Activated CD4-positive, alpha-beta T cell treated with anti-CD3 and anti-CD28 coated beads, Interleukin-2, Interleukin-4, amounts not matched to agents 100 ng/mL and 50 ng/mL, durations not matched to agents 16 hours and 8 hours (primary cell): ENCODE results near the gene MBP.

Experiments
- DNase-seq: peaks from one replicate; pipeline ENCODE4 v3.0.0-alpha.2; 2020; ENCODE audit warnings: low spot score

The MBP gene

GRCh38 chr18:77114415-77115191 lies 18.0 kb downstream of the MBP start:
- DNase-seq, result no peak

- DNase-seq, result no peak
These were observed 18.5 kb downstream of the MBP start for GRCh38 chr18:77114152-77114414.

DNA sequence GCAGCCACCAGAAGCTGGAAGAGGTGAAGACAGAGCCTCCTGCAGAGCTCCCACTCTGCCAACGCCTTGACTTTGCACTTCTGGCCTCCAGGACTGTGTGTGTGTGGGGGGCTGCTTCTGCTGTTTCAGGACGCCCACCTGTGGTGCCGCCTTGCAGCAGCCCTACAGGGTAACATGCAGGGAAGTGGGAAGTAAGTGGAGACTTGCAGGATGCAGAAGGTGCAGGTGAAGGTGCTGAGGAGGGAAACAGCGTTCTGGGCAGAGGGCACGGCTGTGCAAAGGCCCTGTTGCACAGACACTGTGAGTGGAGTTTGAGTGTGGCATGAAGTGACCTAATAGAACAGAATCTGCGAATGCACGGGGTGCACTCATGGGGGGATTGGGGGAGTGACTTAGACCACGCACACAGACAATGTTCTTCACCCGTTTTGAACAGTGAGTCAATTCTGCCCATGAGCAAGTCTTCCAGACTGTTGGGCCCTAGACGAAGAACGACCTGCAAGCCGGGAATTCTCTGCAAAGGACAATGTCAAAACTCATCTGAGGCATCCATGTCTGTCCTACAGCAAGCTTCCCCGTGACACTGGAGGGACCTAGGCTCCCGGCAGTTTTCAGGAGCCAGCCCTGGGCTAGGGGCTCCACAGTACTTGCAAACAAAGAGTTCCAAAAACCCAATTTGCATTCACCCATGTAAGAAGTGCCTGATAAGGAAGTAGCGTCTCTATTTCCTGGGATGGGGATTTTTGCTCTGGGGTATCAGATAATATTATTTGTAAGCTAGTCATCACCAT lies 19.0 kb downstream of the MBP start:
- DNase-seq, result no peak

GRCh38 chr18:77112747-77113092 lies 19.9 kb downstream of the MBP start:
- no peak for DNase-seq

- no peak for DNase-seq
These were observed 20.4 kb downstream of the MBP start for GRCh38 chr18:77111951-77112746.

GRCh38 chr18:77111449-77111848 lies 21.1 kb downstream of the MBP start:
- DNase-seq, result no peak

- no peak for DNase-seq
These were observed 21.6 kb downstream of the MBP start for GRCh38 chr18:77110936-77111335.

- DNase-seq, result no peak
These were observed 22.2 kb downstream of the MBP start for GRCh38 chr18:77110400-77110799.

- DNase-seq, result no peak
These were observed 22.9 kb downstream of the MBP start for GRCh38 chr18:77109648-77110019.

DNA sequence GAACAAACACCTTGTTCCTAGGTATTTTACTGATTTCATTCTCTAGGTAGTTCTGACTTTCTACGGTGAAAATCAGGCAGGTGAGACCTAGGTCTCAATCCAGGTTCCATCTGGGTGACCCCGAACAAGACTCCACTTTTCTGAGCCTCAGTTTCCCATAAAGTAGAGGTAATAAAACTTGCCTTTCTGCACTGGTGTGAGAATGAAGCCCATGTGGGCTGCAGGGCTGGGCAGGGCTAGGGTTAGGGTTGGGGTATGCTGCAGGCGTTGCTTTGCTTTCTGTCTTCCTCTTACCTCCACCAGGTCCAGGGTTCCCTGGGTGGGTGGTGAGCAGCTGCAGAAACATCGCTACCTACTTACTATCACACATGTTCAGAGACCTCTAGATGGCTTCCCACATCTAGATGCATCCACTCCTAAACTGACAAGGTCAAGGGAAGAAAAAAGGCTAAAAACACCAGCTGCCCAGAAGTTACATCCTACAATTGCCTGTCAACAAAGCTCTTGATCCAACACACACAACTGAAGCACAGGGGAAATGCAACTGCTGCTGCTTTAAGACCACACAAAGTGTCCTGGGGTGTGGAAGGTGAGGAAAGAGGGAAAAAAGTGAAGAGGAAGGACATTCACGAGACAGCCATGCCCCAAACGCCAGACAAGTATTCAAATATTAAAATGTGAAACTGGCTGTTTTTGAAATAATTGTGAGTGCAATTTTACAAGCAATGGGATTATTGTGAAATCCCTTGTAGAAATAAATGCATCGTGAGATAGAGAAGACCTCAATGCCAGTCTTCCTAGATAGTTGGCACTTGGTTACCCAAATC lies 23.5 kb downstream of the MBP start:
- no peak for DNase-seq

GRCh38 chr18:77108001-77108692 lies 24.4 kb downstream of the MBP start:
- DNase-seq, result peak; percentile 69

GRCh38 chr18:77107292-77107691 lies 25.3 kb downstream of the MBP start:
- DNase-seq, result no peak

DNA sequence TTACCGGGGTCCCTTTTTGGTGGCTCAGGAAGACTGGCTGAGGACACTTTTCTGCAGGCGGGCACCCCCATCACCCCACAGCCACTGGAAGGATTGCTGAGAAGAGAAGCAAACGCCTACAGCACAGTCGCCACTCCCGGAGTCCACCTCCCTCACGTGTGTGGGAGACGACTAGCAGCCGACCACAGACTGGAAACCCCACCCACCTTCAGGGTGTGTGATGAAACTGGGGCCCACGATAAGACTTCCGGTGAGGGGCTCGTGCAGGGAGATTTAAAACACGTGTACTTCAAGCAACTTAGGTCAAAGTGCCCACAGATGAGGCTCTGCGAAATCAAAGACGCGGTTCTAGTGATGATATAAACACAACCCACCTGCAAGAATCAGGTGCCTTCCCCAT lies 26.3 kb downstream of the MBP start:
- peak; percentile 75 for DNase-seq

- DNase-seq, result no peak
These were observed 26.9 kb downstream of the MBP start for GRCh38 chr18:77105680-77106079.

DNA sequence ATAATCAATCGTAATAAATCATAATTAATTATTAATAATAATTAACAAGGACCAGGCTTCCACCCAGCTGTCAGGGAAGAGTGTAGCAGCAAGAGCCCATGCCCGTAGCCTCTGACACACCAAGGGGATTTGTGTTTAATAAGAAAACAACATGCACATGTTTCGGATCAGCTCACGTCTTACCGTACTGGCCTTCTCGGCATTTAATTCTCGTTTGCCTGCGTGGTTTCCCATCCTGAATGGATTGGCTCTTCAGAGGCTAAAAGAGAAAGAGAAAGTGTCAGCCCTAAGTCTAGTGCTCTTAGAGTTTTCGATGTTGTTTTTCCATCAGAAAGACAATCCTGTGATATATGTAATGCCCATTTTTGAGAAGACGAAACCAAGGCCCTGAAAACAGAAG lies 27.6 kb downstream of the MBP start:
- no peak for DNase-seq

DNA sequence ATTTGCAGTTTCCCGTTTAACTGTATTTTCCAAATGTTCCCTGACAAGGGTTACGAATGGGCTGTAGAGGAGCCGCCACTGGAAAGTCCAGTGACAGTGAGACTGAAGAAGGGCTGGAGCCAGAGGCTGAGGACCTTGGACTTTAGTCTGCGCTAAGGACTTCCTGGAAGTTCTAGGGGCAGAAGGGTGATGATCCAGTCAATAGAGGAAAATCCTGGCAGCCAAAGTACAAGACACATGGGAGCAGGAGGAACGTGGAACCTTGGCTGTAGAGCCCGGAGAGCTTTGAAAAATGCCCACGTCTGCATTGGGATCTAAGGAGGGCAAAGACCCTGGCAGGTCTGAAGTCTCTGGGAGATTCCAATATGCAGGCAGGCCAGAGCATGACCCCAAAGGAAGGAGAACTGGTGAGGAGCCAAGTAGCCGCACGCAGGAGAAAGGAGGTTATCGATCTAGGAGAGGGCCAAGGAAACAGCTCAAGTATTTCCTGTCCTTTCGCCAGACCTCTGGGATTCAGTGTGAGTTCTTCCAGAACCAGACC lies 28.5 kb downstream of the MBP start:
- DNase-seq, result no peak

GRCh38 chr18:77103187-77103850 lies 29.3 kb downstream of the MBP start:
- DNase-seq, result no peak

GRCh38 chr18:77102259-77103040 lies 30.1 kb downstream of the MBP start:
- DNase-seq, result peak; percentile 87

DNA sequence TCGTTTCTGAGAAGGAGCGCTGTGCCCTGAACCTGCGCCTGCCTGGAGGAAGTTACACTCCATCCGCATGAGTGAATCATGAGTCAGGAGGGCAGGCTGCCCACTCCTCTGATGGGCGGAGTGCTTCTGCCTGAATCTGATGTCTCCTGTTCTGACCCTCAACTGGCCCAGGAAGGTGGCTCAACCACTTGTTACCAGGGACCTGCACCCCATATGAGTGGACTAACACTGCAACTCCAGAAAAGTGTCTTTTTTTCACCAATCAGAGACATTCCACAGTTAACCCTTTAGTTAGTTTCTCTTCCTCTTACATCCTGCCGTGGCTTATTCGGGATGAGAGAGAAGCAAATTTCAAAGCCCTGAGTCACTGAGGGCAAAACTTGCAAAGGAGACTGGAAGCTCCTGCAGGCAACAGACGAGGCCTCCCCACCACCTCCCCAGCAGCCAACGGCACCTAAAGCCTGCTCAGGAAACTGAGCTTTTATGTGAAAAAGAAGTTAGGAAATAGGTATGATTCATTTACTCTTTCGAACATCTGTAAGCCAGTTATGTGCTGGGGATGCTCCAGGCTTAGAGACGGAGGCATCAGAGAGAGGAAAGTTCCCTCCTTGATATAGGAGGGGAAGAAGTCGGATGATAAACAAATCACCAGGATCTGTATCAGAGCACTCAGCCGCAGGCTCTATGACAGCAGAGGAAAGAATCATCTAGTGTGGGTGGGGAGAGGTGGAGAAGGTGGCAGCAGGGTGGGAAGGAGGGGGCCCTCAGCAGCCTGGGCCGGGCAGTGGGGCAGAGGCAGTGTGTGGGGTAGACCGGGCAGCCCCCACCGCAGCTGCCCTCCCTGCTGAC lies 30.9 kb downstream of the MBP start:
- DNase-seq, result peak; percentile 79
